Gastroesophageal sphincter (tissue), 4 donors: ENCODE measurements around the gene SKP1. TPM values are rescaled to one million over a fixed set of nuclear protein-coding genes. Genes with fewer than 3 reads are reported as not detected.
"Not testable (repeated sequence)": the region's sequence is repeated elsewhere in the genome, so short reads cannot be mapped to it uniquely, and the experiment has no call there.

Source experiments
- ATAC-seq: fragments of 150-250 bp; one replicate; pipeline ENCODE4 v1.9.1; 2016; ENCODE audit warnings: mild to moderate bottlenecking, moderate library complexity
- H3K27ac ChIP-seq, 4 donors: fragments of 200-600 bp; sonication (generic) in 3 of 4; 1 replicate in 3 of 4; 2 replicates in 1 of 4; pipeline ENCODE4 v1.5.1; 2016 to 2019
- H3K27me3 ChIP-seq: fragments of 200-600 bp; sonication (generic); one replicate; pipeline ENCODE4 v1.5.1; 2019
- H3K36me3 ChIP-seq, 2 donors: fragments of 200-600 bp; sonication (generic); one replicate each; pipeline ENCODE4 v1.5.1; 2019; ENCODE audit warnings: control low read depth in 1 of 2
- H3K4me1 ChIP-seq, 3 donors: fragments of 200-600 bp; sonication (generic); 1 replicate in 2 of 3; 2 replicates in 1 of 3; pipeline ENCODE4 v1.5.1; 2016 to 2019; ENCODE audit warnings: control low read depth in 2 of 3
- H3K4me3 ChIP-seq, 2 donors: fragments of 200-600 bp; sonication (generic); one replicate each; pipeline ENCODE4 v1.5.1; 2019; ENCODE audit warnings: mild to moderate bottlenecking in 1 of 2, moderate library complexity in 1 of 2
- H3K9me3 ChIP-seq, 3 donors: fragments of 200-600 bp; sonication (generic); one replicate each; pipeline ENCODE4 v1.5.1; 2017 to 2019; ENCODE audit warnings: control low read depth in 2 of 3
- EP300 ChIP-seq: sonication (generic); formaldehyde crosslinking; IDR thresholded peaks from one replicate; pipeline ENCODE4 v1.6.1; 2017; ENCODE audit warnings: antibody characterized with exemption, mild to moderate bottlenecking
- POLR2A ChIP-seq, 2 donors: fragments of 450-650 bp; IDR thresholded peaks; one replicate each; pipeline ENCODE4 v1.6.1; 2017; ENCODE audit warnings: antibody characterized with exemption in 2 of 2, mild to moderate bottlenecking in 2 of 2, moderate library complexity in 1 of 2
- POLR2AphosphoS5 ChIP-seq: sonication (generic); formaldehyde crosslinking; IDR thresholded peaks from one replicate; pipeline ENCODE4 v1.6.1; 2017; ENCODE audit warnings: antibody characterized with exemption
- WGBS, 2 donors: methylation state at CpG; one replicate each; pipeline ENCODE4 v1.1.5; 2018; ENCODE audit warnings: low coverage in 1 of 2; 5-methylcytosine and 5-hydroxymethylcytosine counted together
- total RNA-seq, 4 donors: library from RNA; depleted of rRNA; stranded (reverse); fragments of >200 nt; gene quantifications; one replicate each; pipeline ENCODE4 v1.1.0, GENCODE V29; 2016
- TF ChIP-seq, protein P1 (sequence below), 4 experiments: fragments of 200-600 bp in 2 of 4; fragments of 450-650 bp in 2 of 4; sonication (generic) in 1 of 4; IDR thresholded peaks; one replicate each; pipeline ENCODE4 v1.5.1; 2017 to 2019; ENCODE audit warnings: antibody characterized with exemption in 4 of 4, mild to moderate bottlenecking in 2 of 4, moderate library complexity in 2 of 4

The SKP1 gene
- 100 to 1,000 TPM; 313 to 463 (median 399) TPM for total RNA-seq

DNA sequence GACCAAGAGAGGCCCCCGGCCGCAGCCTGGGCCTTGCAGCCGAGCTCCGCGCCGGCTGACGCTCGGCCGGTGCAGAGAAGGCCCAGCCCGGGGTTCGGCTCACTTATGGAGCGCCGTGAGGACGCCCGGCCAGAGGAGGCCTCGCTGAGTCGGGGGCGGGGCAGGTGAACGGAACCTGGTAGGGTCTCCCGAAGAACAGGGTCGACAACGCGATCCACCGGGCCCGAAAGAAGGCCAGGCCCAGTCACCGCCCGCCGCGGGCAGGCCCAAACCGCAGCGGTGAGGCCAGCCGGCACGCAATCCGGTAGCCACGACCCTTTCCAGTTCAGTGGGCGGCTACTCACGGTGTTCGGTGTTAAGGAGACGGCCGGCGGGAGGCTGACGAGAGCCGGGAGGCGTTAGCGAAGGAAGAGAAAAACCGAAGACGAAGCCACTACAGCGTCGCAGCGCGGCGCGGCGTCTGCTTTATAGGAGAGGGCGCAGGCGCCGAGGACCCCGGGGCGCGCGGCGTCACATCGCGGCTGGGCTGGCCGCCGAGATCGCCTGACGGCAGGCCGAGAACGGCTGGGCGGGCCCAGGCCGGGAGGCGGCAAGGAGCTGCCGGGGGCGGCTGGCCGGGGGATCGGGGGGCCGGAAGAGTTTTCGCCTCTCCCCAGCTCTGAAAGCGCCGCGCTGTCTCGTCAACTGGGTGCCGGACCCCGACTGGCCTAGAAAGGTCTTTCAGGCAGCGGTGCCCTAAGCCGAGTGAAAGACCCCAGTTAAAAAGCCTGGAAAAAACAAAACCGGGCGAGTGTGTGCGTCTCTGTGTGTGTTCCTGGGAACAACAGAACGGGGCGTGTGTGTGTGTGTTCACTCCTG is at the start of gene SKP1:
SKP1 (minus strand) TSS at position 440 of the 858 bp plus-strand sequence. CDS start 2,928 bp downstream, outside the sequence.
- WGBS, 2 donors = no CpG with 5 or more reads among the region's 92 CpGs
- Histone ChIP-seq H3K27me3 (no peaks in the 10 kb centered on the region), H3K4me3 (peak within 1 kb of the TSS; percentile 92 to 98), H3K9me3 (no peaks in the 10 kb centered on the region), H3K4me1 (peaks cover 0 to 50% (median 16%) of the 10 kb centered on the region in 3 donors), H3K36me3 (peaks cover 0 to 21% of the 10 kb centered on the region in 2 donors), H3K27ac (peak within 1 kb of the TSS; percentile 97 to 100 (median 100))
- TF ChIP-seq POLR2A (IDR thresholded peaks at IDR 0.05) = peak; percentile 96 to 98
- TF ChIP-seq, protein P1, sequence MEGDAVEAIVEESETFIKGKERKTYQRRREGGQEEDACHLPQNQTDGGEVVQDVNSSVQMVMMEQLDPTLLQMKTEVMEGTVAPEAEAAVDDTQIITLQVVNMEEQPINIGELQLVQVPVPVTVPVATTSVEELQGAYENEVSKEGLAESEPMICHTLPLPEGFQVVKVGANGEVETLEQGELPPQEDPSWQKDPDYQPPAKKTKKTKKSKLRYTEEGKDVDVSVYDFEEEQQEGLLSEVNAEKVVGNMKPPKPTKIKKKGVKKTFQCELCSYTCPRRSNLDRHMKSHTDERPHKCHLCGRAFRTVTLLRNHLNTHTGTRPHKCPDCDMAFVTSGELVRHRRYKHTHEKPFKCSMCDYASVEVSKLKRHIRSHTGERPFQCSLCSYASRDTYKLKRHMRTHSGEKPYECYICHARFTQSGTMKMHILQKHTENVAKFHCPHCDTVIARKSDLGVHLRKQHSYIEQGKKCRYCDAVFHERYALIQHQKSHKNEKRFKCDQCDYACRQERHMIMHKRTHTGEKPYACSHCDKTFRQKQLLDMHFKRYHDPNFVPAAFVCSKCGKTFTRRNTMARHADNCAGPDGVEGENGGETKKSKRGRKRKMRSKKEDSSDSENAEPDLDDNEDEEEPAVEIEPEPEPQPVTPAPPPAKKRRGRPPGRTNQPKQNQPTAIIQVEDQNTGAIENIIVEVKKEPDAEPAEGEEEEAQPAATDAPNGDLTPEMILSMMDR (IDR thresholded peaks at IDR 0.05) = peak in 2 of 4 experiments; percentile 2 to 7
- TF ChIP-seq POLR2AphosphoS5 = peak; percentile 99
- no peak for TF ChIP-seq EP300
- peak; percentile 93 for ATAC-seq

- H3K27ac ChIP-seq = peak within 1 kb of the TSS; percentile 91 to 100 (median 100)
- H3K4me1 ChIP-seq = peaks cover 0 to 49% (median 13%) of the 10 kb centered on the region in 3 donors
- no peaks in the 10 kb centered on the region for H3K27me3 ChIP-seq
- 0% methylated on average over 5 of the region's 73 CpGs; no CpG with 5 or more reads in 1 of the 2 donors for WGBS, 2 donors
- H3K36me3 ChIP-seq = peaks cover 0 to 3% of the 10 kb centered on the region in 2 donors
- TF ChIP-seq EP300 = no peak
- peak; percentile 65 for TF ChIP-seq POLR2AphosphoS5
- TF ChIP-seq, protein P1 (IDR thresholded peaks at IDR 0.05) = no peak
- peak; percentile 78 to 81 for TF ChIP-seq POLR2A (IDR thresholded peaks at IDR 0.05)
- peak within 1 kb of the TSS; percentile 72 to 97 for H3K4me3 ChIP-seq
- H3K9me3 ChIP-seq = no peaks in the 10 kb centered on the region
- peak; percentile 96 for ATAC-seq
Observed at GRCh38 chr5:134225780-134226440, 49.2 kb upstream of the SKP1 start, which contains the start of gene PPP2CA. Gene PPP2CA, minus strand, starts transcription at chr5:134226073. Its CDS starts 212 bp downstream, at chr5:134225861.

DNA sequence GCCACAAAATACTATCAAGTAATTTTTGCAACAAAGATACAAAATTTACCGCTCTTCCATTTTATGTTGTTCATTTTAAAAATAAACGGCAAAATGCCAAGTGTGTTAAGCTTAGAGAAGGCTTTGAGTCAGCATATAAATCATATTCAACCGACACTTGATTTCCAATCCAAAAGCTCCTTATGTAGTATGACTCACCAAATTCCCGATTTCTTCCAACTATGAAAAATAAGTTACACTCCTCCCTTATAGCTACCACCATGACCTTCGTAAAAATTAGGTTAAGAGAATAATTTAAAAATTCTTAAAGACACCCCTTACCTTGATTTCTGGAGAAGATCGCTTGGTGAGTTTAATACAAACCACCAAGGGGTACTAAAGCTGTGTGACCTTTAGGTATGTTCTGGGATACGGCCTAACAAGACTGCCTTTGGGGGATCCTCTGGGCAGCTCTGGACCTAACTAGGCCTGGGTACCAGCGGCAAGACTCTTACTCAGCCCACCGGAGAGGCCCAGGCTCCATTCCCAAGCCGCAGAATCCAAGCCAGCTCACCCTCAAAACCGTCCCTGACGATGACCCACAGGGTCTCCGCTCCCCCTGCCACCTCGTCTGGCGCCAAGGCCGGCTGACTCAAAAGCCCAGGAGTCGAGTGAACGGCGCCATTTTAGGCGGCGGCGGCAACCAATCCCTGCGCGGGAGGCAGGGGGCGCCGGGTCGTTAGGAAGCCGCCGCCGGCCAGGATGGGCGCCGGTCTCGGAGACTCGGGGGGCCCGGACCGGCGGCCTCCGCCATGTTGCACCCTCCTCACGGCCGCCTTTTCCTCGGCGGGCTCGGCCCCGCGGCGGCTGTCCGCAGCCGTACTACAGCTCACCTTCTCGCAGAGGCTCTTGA is 48.4 kb upstream of the SKP1 start:
- WGBS, 2 donors = 0 to 1% methylated on average over 6 to 8 of the region's 49 CpGs
- ATAC-seq = peak; percentile 22
- Histone ChIP-seq H3K4me1 (peaks cover 0 to 57% (median 13%) of the 10 kb centered on the region in 3 donors), H3K4me3 (peak overlapping the region; percentile 72 to 97), H3K27me3 (no peaks in the 10 kb centered on the region), H3K9me3 (no peaks in the 10 kb centered on the region), H3K27ac (peak overlapping the region; percentile 91 to 100 (median 100)), H3K36me3 (peaks cover 0 to 5% of the 10 kb centered on the region in 2 donors)
- TF ChIP-seq POLR2AphosphoS5 = no peak
- TF ChIP-seq, protein P1 (IDR thresholded peaks at IDR 0.05) = peak in 2 of 4 experiments; percentile 31 to 59

- Histone ChIP-seq H3K4me1 (peaks cover 6 to 72% (median 23%) of the 10 kb centered on the region in 3 donors), H3K4me3 (peak overlapping the region; percentile 72 to 97), H3K27ac (peak overlapping the region; percentile 91 to 100 (median 100)), H3K36me3 (peaks cover 0 to 5% of the 10 kb centered on the region in 2 donors), H3K9me3 (no peaks in the 10 kb centered on the region), H3K27me3 (no peaks in the 10 kb centered on the region)
- TF ChIP-seq EP300 (no peak), POLR2A (IDR thresholded peaks at IDR 0.05) (no peak), POLR2AphosphoS5 (no peak)
- TF ChIP-seq, protein P1 (IDR thresholded peaks at IDR 0.05) = no peak
- 26 to 30% methylated on average over 8 to 9 of the region's 9 CpGs for WGBS, 2 donors
- no peak for ATAC-seq
Observed at GRCh38 chr5:134223406-134224248, 46.9 kb upstream of the SKP1 start.

DNA sequence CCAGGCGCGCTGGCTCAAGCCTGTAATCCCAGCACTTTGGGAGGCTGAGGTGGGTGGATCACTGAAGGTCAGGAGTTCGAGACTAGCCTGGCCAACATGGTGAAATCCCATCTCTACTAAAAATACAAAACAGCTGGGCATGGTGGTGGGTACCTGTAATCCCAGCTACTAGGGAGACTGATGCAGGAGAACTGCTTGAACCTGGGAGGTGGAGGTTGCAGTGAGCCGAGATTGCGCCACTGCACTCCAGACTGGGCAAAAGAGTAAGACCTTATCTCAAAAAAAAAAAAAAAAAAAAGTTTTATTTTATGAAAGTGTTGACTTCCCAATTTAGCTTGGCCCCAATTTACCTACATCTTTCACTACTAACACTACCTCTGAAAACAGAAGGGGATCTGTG is 44.9 kb upstream of the SKP1 start:
- Histone ChIP-seq H3K27ac (peak overlapping the region in 3 of 4 donors; percentile 38 to 100 (median 48)), H3K4me1 (peaks cover 8 to 82% (median 28%) of the 10 kb centered on the region in 3 donors)
- not testable (repeated sequence) for H3K4me3 ChIP-seq, H3K27me3 ChIP-seq, ATAC-seq, H3K36me3 ChIP-seq, H3K9me3 ChIP-seq
- 71 to 94% methylated on average over 2 to 5 of the region's 5 CpGs for WGBS, 2 donors
